Measurements from ENCODE around the gene IDI1. TPM values are rescaled to one million over a fixed set of nuclear protein-coding genes. Genes with fewer than 3 reads are reported as not detected.

IDI1 gene
- polyA plus RNA-seq, 1 of the 3 experiments (the other 2 are of a cell fraction) = 15.9 TPM

DNA sequence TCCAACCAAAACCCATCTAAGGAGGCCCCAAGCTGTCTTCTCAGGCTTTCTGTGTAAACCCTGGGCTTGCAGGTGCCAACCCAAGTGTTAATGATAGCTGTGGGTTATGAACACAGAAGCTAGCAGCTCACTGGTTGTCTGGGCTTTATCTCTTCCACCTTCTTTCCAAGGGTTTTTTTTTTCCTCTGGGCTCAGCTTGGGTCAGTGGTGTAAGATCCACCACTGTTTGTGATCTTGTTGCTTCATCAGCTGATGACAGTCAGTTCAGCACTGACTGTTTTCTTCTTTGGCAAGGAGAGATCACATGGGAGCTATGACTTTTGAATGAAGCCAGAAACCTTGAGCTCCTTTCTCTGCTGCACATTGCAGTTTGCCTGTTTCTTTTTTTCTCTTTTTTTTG is 56.0 kb downstream of the IDI1 start:
- Histone ChIP-seq H3K9me3 (no peaks in the 10 kb centered on the region), H3K9ac (no peak overlapping the region), H3K27ac (ENCODE audit: low read depth in 2 of 2, low read length in 1 of 2) (no peak overlapping the region), H3K4me2 (no peak overlapping the region), H3K9me2 (no peaks in the 10 kb centered on the region), H3K27me3 (ENCODE audit: insufficient read depth) (no peaks in the 10 kb centered on the region), H4K20me1 (ENCODE audit: insufficient read depth) (peaks cover 61% of the 10 kb centered on the region), H3K4me3 (ENCODE audit: low read depth in 2 of 2, low read length in 1 of 2) (no peak overlapping the region), H3K79me2 (ENCODE audit: insufficient read depth) (peaks cover 96% of the 10 kb centered on the region), H3K36me3 (replicated peaks in 1 of 2; ENCODE audit: control insufficient read depth in 1 of 2, insufficient read depth in 2 of 2, low read length in 1 of 2) (peaks cover 55 to 67% of the 10 kb centered on the region in 2 experiments), H3K4me1 (ENCODE audit: control insufficient read depth in 1 of 2, insufficient read depth in 2 of 2, low read depth in 1 of 2, low read length in 1 of 2) (peaks cover 0 to 16% of the 10 kb centered on the region in 2 experiments; a peak in 1 of 4 replicates), H3F3A (replicated peaks; ENCODE audit: insufficient read depth) (peaks cover 3% of the 10 kb centered on the region), H2AFZ (ENCODE audit: low read depth) (no peak overlapping the region)
- TF ChIP-seq, protein P1, sequence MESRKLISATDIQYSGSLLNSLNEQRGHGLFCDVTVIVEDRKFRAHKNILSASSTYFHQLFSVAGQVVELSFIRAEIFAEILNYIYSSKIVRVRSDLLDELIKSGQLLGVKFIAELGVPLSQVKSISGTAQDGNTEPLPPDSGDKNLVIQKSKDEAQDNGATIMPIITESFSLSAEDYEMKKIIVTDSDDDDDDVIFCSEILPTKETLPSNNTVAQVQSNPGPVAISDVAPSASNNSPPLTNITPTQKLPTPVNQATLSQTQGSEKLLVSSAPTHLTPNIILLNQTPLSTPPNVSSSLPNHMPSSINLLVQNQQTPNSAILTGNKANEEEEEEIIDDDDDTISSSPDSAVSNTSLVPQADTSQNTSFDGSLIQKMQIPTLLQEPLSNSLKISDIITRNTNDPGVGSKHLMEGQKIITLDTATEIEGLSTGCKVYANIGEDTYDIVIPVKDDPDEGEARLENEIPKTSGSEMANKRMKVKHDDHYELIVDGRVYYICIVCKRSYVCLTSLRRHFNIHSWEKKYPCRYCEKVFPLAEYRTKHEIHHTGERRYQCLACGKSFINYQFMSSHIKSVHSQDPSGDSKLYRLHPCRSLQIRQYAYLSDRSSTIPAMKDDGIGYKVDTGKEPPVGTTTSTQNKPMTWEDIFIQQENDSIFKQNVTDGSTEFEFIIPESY (IDR thresholded peaks at IDR 0.05; ENCODE audit: borderline replicate concordance, low read depth) = no peak
- TF ChIP-seq RFX5 (IDR thresholded peaks at IDR 0.05; ENCODE audit: low read length) = no peak
- no peak for TF ChIP-seq MXI1 (IDR thresholded peaks at IDR 0.05; ENCODE audit: low read depth, low read length)
- TF ChIP-seq RCOR1 (IDR thresholded peaks at IDR 0.05; ENCODE audit: low read length) = no peak
- TF ChIP-seq NRF1 (IDR thresholded peaks at IDR 0.05; ENCODE audit: low read depth, low read length) = no peak
- no peak for TF ChIP-seq FOXJ3 (CRISPR knock-in tag; IDR thresholded peaks at IDR 0.05)
- no peak for TF ChIP-seq GATA2 (CRISPR knock-in tag; IDR thresholded peaks at IDR 0.05)
- no peak for TF ChIP-seq TAF1 (IDR thresholded peaks at IDR 0.05; ENCODE audit: borderline replicate concordance, low read depth, low read length)
- no peak for DNase-seq
- CTCF ChIA-PET = interaction anchor here (1.5 kb wide), 1 partner anchor 56 kb away, joined by 3 read pairs; the partner anchor contains the start of gene IDI1
- POLR2A ChIA-PET = no interaction called here

DNA sequence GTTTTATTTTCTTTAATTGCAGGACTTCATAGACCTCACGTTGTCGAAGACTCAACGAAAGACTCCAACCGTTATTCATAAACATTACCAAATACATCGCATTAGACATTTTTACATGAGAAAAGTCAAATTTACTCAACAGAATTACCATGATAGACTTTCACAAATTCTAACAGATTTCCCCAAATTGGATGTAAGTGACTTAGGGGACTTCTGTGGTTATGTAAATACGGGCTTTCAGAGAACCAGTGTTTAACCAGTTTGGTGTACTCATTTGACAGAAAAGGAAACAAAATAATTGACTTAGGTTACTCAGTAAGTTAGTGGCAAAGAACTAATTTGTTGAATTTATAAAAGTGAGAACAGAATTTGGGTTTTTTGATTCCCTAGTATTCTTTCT is 56.5 kb downstream of the IDI1 start:
- POLR2A ChIA-PET = no interaction called here
- H3K79me2 ChIP-seq (ENCODE audit: insufficient read depth) = peaks cover 98% of the 10 kb centered on the region
- H3K27me3 ChIP-seq (ENCODE audit: insufficient read depth) = no peaks in the 10 kb centered on the region
- H3K4me3 ChIP-seq (ENCODE audit: low read depth in 2 of 2, low read length in 1 of 2) = no peak overlapping the region
- H3K36me3 ChIP-seq (replicated peaks in 1 of 2; ENCODE audit: control insufficient read depth in 1 of 2, insufficient read depth in 2 of 2, low read length in 1 of 2) = peaks cover 51 to 64% of the 10 kb centered on the region in 2 experiments
- DNase-seq = no peak
- no peak overlapping the region for H3K27ac ChIP-seq (ENCODE audit: low read depth in 2 of 2, low read length in 1 of 2)
- H4K20me1 ChIP-seq (ENCODE audit: insufficient read depth) = peaks cover 61% of the 10 kb centered on the region
- 96% methylated on average over 6 of the region's 6 CpGs for WGBS (ENCODE audit: low lambda C conversion rate)
- no peak overlapping the region for H3K4me2 ChIP-seq
- no peaks in the 10 kb centered on the region for H3K9me2 ChIP-seq
- CTCF ChIA-PET = interaction anchor here (1.5 kb wide), 1 partner anchor 56 kb away, joined by 3 read pairs; the partner anchor contains the start of gene IDI1
- H3K9ac ChIP-seq = no peak overlapping the region
- peaks cover under 1 to 16% of the 10 kb centered on the region in 2 experiments; a peak in 2 of 4 replicates for H3K4me1 ChIP-seq (ENCODE audit: control insufficient read depth in 1 of 2, insufficient read depth in 2 of 2, low read depth in 1 of 2, low read length in 1 of 2)
- H3K9me3 ChIP-seq = no peaks in the 10 kb centered on the region
- H3F3A ChIP-seq (replicated peaks; ENCODE audit: insufficient read depth) = peaks cover 4% of the 10 kb centered on the region
- TF ChIP-seq, protein P2, sequence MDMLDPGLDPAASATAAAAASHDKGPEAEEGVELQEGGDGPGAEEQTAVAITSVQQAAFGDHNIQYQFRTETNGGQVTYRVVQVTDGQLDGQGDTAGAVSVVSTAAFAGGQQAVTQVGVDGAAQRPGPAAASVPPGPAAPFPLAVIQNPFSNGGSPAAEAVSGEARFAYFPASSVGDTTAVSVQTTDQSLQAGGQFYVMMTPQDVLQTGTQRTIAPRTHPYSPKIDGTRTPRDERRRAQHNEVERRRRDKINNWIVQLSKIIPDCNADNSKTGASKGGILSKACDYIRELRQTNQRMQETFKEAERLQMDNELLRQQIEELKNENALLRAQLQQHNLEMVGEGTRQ (IDR thresholded peaks at IDR 0.05; ENCODE audit: borderline replicate concordance, low read depth, low read length) = no peak
- TF ChIP-seq MXI1 (IDR thresholded peaks at IDR 0.05; ENCODE audit: low read depth, low read length) (no peak), YY1 (IDR thresholded peaks at IDR 0.05; ENCODE audit: low read depth) (no peak), TEAD4 (IDR thresholded peaks at IDR 0.05; ENCODE audit: borderline replicate concordance, insufficient read depth) (no peak), SIN3A (IDR thresholded peaks at IDR 0.05; ENCODE audit: borderline replicate concordance, low read depth, low read length) (no peak), FOSL2 (IDR thresholded peaks at IDR 0.05; ENCODE audit: borderline replicate concordance, low read depth) (no peak), POLR2AphosphoS5 (IDR thresholded peaks at IDR 0.05; ENCODE audit: low read depth, low read length) (no peak), FOXM1 (IDR thresholded peaks at IDR 0.05; ENCODE audit: low read depth) (no peak), RCOR1 (IDR thresholded peaks at IDR 0.05; ENCODE audit: low read length) (no peak), RXRA (IDR thresholded peaks at IDR 0.05; ENCODE audit: borderline replicate concordance, low read depth) (no peak), GABPA (IDR thresholded peaks at IDR 0.05; ENCODE audit: low read depth) (no peak)
- TF ChIP-seq, protein P1 (IDR thresholded peaks at IDR 0.05; ENCODE audit: borderline replicate concordance, low read depth) = no peak
- TF ChIP-seq, protein P3, sequence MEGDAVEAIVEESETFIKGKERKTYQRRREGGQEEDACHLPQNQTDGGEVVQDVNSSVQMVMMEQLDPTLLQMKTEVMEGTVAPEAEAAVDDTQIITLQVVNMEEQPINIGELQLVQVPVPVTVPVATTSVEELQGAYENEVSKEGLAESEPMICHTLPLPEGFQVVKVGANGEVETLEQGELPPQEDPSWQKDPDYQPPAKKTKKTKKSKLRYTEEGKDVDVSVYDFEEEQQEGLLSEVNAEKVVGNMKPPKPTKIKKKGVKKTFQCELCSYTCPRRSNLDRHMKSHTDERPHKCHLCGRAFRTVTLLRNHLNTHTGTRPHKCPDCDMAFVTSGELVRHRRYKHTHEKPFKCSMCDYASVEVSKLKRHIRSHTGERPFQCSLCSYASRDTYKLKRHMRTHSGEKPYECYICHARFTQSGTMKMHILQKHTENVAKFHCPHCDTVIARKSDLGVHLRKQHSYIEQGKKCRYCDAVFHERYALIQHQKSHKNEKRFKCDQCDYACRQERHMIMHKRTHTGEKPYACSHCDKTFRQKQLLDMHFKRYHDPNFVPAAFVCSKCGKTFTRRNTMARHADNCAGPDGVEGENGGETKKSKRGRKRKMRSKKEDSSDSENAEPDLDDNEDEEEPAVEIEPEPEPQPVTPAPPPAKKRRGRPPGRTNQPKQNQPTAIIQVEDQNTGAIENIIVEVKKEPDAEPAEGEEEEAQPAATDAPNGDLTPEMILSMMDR (IDR thresholded peaks at IDR 0.05) = no peak
- no peak overlapping the region for H2AFZ ChIP-seq (ENCODE audit: low read depth)
